Measurements from ENCODE around the gene GPR82.
"Not testable (repeated sequence)": the region's sequence is repeated elsewhere in the genome, so short reads cannot be mapped to it uniquely, and the experiment has no call there.

The GPR82 gene, protein sequence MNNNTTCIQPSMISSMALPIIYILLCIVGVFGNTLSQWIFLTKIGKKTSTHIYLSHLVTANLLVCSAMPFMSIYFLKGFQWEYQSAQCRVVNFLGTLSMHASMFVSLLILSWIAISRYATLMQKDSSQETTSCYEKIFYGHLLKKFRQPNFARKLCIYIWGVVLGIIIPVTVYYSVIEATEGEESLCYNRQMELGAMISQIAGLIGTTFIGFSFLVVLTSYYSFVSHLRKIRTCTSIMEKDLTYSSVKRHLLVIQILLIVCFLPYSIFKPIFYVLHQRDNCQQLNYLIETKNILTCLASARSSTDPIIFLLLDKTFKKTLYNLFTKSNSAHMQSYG

DNA sequence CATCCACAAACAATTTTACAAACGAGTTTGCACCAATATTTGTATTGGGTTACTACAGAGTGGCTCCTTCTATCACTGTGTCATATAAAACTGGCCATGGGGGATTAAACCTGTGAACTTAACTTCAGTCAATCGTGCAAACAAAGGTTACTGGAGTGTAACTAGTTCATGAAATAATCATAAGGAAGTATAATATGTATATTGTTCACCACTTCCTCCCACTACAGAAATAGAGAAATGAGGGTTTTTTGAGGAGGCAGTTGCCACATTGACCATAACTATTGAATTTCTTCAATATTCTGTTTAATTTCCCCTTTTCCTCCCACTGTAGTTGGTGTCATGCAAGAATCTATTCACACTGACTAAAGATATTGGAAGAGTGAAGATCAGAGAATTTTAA lies at the start of gene GPR82:
Gene GPR82 (plus strand): TSS at position 356 of the 400 bp plus-strand sequence. CDS start 2,846 bp downstream, outside the sequence.
- DNase-seq = peak; percentile 81

DNA sequence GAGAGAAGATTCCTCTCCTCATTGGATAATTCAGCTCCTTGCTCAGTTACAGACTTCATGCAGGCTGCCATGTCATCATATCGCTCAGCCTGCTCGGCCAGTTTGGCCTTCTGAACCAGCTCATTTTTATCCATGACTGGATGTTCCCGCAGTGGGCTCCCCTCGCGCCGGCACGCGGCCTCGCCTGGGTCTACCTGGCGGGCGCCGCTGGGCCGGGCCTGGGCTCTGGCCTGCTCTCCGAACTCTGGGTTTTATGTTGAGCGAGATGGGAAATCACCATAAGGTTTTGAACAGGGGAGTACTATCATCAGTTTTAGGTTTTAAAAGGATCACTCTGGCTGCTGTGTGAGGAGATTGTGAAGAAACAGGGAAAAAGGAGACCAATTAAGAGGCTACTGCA lies 47.6 kb upstream of the GPR82 start:
- DNase-seq = not testable (repeated sequence)

DNA sequence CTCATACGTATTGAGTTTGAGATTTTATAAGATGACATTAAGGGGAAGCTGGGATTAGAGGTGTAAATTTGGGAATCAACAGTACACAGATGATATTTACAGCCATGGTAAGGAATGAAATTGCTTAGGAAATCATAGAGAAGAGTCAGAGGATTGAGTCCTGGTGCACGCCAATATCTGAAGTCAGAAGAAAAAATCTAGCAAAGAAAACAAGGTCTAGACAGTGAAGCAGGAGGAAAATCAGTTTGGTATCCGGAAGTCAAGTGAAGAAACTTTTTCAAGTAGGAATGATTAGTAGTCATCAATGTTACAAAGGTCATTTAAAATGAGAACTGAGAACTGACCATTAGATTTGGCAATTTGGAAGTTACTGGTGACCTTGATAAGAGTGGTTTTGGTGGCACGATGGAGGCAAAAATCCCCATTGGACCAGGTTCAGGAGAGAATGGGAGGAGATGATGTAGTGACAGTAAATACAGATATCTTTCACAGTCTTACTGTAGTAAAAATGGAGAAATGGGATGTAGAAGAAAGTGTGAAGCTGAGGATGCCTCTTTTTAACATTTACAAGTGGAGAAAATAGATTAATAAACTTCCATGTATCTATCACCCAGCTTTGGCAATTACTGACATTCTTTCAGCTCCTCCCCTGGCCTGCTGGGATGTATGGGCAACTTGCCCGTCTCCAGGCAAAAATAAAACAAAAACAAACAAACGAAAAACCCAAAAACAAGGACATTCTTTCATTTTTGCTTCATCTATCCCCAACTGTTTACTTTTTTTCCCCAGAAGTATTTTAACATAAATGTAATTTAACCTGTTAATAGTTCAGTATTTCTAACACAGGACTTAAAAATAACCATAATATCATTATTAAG lies 46.6 kb upstream of the GPR82 start:
- DNase-seq = peak; percentile 58

DNA sequence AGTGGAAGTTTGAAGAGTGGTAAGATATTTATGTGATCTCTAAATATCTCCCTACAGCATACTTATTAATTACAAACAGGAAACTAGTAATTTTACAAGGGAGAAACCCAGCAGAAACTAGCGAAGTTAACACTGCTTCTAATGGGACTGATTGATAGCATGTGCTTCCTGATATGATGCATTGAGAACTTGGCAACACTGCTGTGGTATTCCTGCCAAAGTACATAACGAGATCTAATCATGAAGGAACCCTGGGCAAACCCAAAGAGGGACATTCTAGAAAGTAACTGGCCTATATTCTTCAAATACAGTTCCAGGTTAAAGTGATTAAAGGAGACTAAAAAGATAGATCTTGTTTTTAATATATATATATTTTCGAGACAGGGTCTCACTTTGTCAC lies 39.8 kb upstream of the GPR82 start:
- no peak for DNase-seq

DNA sequence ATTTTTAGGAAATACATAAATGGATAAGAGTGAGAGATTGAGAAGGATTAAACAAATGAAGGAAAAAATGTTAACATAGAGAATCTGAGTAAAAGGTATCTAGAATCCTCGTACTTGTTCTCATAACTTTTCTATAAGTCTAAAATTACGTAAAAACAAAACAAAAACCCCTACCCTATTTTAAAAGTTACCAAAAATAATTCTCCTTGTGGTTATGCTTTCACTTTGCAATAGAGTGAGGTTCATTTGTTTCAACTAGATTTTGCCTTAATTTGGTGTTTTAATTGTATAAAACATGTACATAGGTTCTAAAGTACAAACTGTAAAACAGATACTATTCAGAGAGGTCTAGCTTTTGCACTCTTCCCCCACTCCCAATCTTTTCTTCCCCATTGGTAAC lies 39.0 kb upstream of the GPR82 start:
- DNase-seq = no peak

DNA sequence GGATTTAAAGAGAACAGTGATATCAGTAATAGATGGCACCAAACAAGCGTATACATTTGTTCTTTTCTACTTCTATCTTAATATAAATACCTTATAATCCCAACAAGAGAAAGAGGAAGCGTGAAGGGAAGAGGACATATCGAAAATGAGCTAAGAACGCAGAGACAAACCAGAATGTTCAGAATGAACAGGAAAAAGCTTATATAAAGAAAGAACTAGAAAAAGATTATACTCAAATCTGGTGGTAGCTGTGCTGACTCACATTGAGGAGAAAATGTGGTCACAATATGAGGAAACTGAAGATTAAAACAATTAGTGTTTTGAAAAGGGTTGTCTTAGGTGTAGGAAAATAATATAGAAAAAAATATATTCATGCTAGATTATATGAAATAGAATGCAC lies 37.2 kb upstream of the GPR82 start:
- peak; percentile 45 for DNase-seq

DNA sequence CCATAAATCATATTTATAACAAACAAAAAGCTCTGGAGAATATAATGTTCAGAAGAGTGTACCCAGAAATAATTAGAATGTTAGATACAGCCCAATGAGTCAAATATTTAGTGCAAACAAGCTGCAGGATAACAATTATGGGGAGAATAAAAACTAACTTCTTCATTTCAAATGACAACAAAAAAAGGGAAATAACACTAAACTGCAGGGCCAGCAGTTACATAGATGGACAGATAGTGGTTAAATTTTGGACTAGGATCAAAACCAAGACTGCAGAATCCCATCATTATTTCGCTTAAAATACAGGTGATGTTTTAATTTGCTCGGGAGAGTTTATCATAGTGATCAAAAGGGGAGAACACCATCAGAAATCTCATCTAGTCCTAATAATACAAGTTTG lies 35.8 kb upstream of the GPR82 start:
- DNase-seq = no peak

DNA sequence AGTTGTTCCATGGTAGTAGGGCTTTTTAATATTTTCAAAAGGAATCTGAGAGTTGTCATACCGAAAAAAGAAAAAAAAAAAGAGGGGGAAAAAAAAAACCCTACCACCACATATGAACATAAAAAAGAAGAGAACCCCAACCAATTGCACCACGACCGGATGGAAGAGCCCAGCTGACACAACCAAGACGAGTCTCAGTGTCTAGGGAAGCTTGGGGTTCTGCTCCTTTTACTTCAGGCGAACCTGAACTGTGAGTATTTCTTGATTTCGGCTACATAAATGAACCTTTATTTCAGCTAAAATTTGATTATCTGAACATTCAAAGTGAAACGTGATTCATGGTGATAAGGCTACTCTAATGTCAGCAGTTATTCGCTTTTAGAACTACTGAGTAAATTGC lies 35.1 kb upstream of the GPR82 start, which contains the start of gene GPR34:
Gene GPR34 (plus strand): TSS at position 139 of the 400 bp plus-strand sequence. CDS start 6,661 bp downstream, outside the sequence.
- peak; percentile 52 for DNase-seq

DNA sequence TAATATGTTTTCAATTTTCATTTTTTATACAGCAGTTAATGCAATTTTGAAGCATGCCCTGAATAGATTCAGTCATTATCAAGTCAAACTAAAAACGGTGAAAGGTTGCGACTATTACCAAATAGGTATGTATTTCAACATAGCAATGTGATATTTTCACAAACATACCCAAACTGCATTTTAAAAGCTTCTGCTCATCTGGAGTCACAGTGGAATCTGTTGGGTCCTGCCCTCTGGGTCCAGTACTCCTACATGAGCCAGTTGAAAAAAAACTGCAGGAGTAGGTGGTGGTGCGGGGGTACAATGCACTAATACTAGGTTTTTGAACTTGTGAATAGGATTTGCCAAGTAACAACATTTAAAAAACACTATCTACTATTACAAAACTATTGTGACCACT lies 34.3 kb upstream of the GPR82 start:
- no peak for DNase-seq

DNA sequence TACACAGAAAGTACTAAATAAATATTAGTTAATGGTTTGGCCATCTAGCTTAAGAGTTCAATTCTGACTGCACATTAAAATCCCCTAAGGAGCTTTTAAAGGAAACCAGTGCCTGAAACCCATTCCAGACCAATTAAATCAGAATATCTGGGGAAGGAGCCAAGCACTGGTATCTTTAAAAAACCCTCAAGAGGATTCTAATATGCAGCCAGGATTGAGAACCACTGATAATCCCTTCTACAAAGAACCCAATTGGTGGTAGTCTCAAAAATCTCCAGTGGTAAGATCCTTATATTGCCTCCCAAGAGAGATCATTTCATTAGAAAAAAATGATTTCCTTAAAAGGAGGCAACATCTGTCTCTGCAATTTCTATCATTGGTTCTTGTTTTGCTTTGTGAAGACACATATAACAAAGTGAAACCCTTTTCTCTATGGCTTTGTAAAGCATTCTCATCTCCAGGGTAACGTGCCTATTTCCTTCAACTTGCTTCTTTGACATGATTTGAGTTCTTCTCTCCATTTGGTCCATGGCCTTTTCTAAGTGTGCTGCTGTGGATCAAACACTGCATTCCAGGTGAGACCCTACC lies 31.7 kb upstream of the GPR82 start:
- DNase-seq = peak; percentile 20

DNA sequence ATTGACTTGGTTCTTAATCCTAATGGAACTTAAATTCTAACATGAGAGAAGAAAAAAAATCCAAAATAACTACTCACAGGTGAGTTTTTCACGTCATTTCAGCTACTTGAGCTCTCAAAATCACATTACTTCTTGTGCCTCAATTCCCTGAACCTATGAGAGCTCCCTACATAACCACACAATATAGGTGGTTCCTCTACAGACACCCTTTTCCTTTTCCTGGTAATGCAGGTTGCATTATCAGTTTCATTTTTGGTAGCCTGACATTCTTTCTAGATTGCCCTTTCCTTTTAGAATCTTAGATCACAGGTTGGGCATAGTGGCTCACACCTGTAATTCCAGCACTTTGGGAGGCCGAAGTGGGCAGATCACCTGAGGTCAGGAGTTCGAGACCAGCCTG lies 31.0 kb upstream of the GPR82 start:
- DNase-seq = no peak

DNA sequence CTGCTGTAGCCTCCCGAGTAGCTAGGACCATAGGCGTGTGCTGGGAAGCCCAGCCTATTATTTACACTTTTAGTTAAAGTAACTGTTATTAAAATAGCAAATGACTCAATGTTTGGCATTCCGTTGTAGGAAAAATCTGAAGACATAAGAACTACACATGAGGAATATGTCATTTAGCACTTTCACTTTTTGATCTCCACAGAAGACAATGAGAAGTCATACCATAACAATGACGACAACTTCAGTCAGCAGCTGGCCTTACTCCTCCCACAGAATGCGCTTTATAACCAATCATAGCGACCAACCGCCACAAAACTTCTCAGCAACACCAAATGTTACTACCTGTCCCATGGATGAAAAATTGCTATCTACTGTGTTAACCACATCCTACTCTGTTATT lies 28.6 kb upstream of the GPR82 start:
- DNase-seq = peak; percentile 10

DNA sequence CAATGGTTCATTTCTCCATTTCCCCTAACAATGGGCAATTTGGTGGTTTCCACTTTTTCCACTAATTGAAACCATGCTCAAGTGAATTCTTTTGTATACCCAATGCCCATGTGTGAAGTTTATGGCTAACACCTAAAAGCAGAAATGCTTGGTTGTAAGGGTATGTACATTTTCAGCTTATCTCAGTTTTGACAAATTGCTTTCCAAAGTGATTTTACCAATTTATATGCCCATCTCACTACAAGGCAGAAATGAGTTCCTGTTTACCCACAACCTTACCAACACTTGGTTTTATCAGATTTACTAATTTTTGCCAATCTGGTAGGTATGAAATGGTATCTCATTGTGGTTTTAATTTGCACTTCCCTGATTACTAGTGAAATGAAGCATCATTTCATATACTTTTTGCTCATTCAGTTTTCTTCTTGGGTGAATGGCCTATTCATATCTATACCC lies 20.4 kb upstream of the GPR82 start:
- no peak for DNase-seq

DNA sequence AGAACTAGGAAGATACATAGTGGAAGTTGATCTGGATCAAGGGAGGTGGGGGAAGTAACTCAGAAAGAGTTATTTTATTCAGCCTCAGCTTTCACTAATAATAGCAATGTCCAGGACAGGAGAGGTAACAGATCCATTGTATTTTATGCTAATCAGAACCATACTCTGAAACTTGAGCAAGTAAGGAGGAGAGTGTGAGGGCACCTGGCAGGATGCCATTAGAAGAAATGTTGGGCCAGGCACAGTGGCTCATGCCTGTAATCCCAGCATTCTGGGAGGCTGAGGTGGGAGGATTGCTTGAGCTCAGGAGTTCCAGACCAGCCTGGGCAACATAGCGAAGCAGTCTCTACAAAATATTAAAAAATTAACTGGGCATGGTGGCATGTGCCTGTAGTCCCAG lies 18.9 kb upstream of the GPR82 start:
- DNase-seq = no peak

DNA sequence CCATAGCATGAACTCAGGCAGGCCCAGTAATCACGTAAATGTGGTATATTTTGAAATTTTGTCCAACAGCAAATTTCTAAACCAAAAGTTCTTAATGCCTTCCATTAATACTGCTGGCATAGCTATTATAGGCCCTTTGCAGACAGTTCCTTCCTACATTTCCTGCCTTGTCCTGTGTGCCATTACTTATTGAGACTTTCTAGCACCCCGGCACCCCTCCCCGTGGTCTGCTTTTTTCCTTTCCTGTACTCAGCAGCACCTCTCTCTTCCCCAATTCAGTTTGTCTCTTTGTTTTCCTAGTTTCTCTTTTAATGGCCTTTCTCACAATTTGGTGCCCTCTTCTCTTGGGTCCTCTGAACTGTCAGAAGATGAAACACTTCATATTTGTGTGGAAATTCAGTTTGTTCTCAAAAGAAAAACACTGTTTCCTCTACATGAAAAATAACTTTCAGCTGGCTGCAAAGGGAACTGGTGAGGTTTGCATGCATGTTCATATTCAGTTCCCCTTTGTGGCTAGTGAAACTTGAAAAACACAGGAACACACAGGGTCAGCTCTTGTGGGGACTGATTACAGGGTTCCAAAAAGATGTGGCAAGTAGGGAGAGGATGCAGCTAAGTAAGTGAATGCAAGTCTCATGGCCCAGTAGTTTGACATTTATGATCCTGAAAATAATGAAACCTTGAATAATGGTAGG lies 18.2 kb upstream of the GPR82 start:
- peak; percentile 78 for DNase-seq

DNA sequence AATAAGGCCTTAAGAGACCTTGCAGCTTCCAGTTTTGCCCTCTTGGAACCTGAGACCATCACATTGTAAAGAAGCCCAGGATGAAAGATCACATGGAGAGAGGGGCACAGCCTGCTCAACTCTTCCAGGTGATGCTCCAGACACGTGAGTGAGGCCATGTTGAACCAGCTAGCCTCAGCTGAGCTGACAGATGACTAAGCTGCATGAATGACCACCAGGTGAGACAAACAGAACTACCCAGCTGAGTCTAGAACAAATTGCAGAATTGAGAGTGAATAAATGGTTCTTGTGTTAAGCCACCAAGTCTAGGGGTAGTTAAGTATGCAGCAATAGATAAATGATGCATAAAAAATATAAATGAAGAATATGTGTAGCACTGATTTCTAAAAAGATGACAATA lies 16.8 kb upstream of the GPR82 start:
- no peak for DNase-seq

DNA sequence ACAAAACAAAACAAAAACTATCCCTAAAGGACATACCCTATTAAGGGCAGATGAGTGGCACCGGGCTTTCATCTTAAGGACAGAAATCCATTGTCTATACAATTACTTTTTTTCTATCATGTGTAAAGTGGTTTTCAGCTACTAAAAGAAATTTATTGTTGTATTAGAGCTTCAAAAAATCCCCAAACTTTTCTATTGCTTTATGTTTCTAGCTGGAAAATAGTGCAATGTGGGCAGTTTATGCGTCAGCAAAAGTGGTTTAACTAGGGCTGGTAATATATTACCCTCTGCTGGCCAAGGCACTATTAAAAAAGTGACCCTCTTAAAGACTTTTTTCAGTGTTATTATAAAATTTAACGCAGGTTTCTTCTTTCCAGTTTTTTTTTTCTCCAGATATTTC lies 15.5 kb upstream of the GPR82 start:
- no peak for DNase-seq

DNA sequence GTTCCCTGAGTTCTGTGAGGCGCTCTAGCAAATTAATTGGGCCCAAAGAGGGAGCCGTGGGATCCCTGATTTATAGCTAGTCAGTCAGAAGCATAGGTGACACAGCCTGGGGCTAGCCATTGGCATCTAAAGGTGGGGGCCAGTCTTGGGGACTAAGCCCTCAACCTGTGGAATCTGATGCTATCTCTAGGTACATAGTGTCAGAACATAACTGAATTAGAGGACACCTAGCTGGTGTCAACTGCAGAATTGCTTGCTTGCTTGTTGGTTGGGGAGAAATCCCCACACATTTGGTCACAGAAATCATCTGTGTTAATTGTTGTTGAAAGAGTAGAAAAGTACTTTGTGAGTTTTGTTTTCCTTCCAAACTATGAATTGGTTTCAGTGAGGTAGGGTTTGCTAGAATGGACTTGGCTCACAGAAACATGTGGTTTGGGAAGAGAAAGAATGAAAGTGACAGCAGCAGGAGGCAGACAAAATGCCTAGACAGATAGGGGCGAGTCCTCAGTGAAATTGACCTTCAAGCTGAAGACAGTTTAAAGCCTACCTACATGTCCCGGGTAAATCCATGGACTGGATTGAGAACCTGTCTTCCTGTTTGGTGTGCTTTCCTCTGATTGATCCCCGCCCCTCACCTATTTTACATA lies 12.8 kb upstream of the GPR82 start:
- no peak for DNase-seq

DNA sequence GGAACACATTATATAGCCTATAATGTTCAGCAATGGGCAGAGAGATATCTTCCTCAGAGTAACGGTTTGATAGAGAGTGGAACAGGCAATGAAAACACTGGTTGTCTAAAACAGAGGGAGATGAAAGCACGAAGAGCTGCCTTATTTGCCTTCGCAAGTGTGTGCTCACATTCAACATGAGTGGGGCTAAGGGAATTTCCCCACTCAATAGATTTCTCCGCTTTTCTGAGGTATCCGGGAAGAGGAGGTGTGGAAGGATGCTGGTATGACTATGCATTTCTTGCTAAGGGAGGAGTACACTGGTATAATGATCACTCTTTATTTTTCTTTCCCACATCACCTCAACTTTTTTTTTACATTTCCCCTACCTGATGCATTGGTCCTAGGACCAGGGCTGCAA lies 7.8 kb upstream of the GPR82 start:
- DNase-seq = no peak

DNA sequence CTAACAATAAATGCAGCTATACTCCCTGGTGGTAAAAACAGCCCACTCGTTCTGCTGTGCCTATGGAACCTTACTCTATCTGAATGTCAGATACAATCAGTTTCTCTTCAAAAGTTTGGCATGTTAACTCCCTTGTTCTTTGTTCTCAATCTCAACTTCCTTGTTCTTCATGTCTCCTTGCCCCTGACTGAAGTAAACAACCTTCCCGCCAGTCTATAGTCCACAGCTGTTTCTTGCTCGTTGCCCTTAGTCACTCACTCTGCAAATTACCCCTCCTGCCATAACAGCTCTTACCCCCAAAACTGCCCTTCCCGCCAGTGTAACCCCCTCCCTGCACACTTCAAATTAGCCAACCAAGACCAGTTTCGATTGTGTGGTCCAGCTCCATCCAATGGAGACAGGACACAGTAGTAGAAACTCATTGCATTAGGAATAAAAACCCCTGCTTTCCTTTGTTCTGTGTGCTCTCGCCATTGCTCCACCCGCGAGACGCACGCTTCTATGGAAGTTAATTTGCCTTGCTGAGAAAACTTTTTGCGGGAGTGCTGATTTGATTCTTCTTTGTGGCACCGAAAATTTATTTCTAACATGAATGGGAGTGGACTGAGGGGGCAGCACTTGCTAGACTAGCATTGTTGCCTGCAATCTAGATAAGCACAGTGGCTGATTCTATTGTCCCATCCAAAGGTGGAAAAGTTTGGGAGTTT lies 7.1 kb upstream of the GPR82 start:
- DNase-seq = no peak

DNA sequence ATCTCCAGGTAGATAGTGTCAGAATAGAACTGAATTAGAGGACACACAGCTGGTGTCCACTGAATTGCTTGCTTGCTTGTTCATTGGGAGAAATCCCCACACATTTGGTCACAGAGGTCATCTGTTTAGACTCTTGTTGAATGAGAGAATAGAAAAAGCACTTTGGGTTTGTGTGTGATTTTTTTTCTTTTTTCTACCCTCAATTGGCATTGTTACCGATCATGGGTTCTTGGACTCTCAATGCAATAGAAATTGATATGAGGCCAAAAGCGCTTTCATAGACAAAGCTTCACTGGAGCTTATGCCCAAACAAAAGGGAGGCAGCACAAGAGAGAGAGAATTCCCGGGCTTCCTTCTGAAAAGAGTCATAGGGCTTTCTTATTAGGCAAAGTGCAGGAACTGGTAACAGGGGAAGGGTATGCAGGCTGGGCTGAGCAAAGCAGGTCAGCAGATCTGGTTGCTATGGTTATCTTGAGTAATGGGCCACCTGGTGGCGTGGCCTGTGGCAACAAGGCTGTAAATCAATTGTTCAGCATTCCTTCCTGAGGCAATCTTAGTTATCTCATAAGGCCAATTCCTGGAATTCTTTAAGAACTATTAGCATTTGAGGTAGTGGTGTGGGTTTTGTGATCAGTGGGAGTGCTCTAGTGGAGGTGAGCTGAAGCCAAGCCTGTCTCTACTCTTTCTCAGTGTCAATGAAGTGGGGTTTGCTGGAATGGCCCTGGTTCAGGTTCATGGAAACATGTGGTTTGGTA lies 5.3 kb upstream of the GPR82 start:
- DNase-seq = no peak

Data from inflammatory macrophage treated with lipopolysaccharide for 4 hours (primary cell).